ENCODE measurements around the gene MBOAT2. TPM values are rescaled to one million over a fixed set of nuclear protein-coding genes. Genes with fewer than 3 reads are reported as not detected.

The MBOAT2 gene
- total and polyA plus RNA-seq, 2 of the 13 experiments (the other 11 are each of a cell fraction or from before 2014, with no cell fraction given) = 0.11 to 0.36 TPM

DNA sequence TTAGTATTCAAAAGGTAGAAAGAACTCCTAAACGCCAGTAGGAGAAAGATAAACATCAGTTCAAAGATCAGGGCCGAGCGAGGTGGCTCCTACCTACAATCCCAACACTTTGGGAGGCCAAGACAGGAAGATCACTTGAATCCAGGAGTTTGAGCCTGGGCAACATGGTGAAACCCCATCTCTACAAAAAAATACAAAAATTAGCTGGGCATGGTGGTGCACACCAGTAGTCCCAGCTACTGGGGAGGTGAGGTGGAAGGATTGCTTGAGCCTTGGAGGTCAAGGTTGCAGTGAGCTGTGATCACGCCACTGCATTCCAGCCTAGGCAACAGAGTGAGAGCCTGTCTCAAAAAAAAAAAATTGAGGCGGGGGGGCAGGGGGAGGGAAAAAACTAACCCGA is 40.6 kb downstream of the MBOAT2 start (continued):
- TF ChIP-seq, protein P1, sequence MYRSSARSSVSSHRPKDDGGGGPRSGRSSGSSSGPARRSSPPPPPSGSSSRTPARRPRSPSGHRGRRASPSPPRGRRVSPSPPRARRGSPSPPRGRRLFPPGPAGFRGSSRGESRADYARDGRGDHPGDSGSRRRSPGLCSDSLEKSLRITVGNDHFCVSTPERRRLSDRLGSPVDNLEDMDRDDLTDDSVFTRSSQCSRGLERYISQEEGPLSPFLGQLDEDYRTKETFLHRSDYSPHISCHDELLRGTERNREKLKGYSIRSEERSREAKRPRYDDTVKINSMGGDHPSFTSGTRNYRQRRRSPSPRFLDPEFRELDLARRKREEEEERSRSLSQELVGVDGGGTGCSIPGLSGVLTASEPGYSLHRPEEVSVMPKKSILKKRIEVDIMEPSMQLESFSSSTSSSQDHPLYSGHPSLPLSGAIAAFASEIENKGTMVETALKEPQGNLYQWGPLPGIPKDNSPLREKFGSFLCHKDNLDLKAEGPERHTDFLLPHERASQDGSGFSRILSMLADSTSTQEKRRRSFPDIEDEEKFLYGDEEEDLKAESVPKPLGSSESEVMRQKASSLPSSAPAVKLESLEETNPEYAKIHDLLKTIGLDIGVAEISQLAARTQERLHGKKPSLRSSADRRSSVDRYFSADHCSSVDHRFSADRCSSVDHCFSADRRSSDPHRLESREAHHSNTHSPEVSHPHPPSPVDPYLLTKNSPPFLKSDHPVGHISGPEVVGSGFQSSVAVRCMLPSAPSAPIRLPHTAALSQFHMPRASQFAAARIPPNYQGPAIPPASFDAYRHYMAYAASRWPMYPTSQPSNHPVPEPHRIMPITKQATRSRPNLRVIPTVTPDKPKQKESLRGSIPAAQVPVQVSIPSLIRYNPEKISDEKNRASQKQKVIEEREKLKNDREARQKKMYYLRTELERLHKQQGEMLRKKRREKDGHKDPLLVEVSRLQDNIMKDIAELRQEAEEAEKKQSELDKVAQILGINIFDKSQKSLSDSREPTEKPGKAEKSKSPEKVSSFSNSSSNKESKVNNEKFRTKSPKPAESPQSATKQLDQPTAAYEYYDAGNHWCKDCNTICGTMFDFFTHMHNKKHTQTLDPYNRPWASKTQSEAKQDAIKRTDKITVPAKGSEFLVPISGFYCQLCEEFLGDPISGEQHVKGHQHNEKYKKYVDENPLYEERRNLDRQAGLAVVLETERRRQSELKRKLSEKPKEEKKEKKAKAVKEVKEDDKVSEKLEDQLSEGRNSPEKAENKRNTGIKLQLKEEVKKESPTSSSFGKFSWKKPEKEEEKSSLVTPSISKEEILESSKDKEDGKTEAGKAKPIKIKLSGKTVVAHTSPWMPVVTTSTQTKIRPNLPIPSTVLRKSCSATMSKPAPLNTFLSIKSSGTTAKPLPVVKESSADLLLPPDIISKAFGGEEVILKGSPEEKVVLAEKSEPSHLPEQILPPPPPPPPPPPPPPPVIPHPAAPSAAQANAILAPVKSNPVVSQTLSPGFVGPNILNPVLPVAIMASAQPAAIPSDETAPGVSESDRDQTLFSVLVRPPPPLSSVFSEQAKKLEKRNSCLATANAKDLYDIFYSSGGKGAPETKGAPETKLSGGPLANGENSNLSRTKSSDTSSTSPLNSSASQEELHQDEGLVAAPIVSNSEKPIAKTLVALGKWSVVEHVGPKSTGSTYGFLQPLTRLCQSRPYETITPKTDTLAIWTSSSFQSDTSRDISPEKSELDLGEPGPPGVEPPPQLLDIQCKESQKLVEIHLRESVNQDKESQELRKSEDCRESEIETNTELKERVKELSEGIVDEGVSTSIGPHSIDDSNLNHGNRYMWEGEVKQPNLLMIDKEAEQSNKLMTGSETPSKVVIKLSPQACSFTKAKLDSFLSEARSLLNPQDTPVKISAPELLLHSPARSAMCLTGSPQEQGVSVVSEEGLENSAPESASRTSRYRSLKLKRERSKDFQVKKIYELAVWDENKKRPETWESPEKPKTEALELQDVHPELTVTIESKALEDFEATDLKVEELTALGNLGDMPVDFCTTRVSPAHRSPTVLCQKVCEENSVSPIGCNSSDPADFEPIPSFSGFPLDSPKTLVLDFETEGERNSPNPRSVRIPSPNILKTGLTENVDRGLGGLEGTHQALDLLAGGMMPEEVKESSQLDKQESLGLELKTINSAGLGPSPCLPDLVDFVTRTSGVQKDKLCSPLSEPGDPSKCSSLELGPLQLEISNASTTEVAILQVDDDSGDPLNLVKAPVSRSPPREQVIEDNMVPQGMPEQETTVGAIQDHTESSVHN (CRISPR knock-in tag; IDR thresholded peaks at IDR 0.05) = no peak
- TF ChIP-seq REXO4 (CRISPR knock-in tag; IDR thresholded peaks at IDR 0.05; ENCODE audit: borderline replicate concordance) (no peak), ZNF282 (IDR thresholded peaks at IDR 0.05; ENCODE audit: partially characterized antibody) (no peak), SMC3 (IDR thresholded peaks at IDR 0.05; ENCODE audit: low read length) (no peak), ZFP37 (CRISPR knock-in tag; IDR thresholded peaks at IDR 0.05; ENCODE audit: borderline replicate concordance) (no peak), ZNF329 (CRISPR knock-in tag; IDR thresholded peaks at IDR 0.05; ENCODE audit: low read depth) (no peak), MIXL1 (CRISPR knock-in tag; IDR thresholded peaks at IDR 0.05) (no peak), ZNF234 (CRISPR knock-in tag; conservative IDR thresholded peaks at IDR 0.05) (no peak), ZNF326 (CRISPR knock-in tag; IDR thresholded peaks at IDR 0.05; ENCODE audit: borderline replicate concordance) (no peak), RFXAP (CRISPR knock-in tag; IDR thresholded peaks at IDR 0.05; ENCODE audit: borderline replicate concordance) (no peak), NR2F6 (IDR thresholded peaks at IDR 0.05) (peak; percentile 52), NR2F6 (CRISPR knock-in tag; IDR thresholded peaks at IDR 0.05) (no peak; the same call in 1 of the 2 replicates), ZNF598 (CRISPR knock-in tag; IDR thresholded peaks at IDR 0.05; ENCODE audit: borderline replicate concordance) (no peak), ZNF446 (CRISPR knock-in tag; IDR thresholded peaks at IDR 0.05) (no peak), NCOA1 (CRISPR knock-in tag; IDR thresholded peaks at IDR 0.05) (no peak)
- TF ChIP-seq, protein P2, sequence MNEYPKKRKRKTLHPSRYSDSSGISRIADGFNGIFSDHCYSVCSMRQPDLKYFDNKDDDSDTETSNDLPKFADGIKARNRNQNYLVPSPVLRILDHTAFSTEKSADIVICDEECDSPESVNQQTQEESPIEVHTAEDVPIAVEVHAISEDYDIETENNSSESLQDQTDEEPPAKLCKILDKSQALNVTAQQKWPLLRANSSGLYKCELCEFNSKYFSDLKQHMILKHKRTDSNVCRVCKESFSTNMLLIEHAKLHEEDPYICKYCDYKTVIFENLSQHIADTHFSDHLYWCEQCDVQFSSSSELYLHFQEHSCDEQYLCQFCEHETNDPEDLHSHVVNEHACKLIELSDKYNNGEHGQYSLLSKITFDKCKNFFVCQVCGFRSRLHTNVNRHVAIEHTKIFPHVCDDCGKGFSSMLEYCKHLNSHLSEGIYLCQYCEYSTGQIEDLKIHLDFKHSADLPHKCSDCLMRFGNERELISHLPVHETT (CRISPR knock-in tag; conservative IDR thresholded peaks at IDR 0.05) = no peak
- TF ChIP-seq, protein P3, sequence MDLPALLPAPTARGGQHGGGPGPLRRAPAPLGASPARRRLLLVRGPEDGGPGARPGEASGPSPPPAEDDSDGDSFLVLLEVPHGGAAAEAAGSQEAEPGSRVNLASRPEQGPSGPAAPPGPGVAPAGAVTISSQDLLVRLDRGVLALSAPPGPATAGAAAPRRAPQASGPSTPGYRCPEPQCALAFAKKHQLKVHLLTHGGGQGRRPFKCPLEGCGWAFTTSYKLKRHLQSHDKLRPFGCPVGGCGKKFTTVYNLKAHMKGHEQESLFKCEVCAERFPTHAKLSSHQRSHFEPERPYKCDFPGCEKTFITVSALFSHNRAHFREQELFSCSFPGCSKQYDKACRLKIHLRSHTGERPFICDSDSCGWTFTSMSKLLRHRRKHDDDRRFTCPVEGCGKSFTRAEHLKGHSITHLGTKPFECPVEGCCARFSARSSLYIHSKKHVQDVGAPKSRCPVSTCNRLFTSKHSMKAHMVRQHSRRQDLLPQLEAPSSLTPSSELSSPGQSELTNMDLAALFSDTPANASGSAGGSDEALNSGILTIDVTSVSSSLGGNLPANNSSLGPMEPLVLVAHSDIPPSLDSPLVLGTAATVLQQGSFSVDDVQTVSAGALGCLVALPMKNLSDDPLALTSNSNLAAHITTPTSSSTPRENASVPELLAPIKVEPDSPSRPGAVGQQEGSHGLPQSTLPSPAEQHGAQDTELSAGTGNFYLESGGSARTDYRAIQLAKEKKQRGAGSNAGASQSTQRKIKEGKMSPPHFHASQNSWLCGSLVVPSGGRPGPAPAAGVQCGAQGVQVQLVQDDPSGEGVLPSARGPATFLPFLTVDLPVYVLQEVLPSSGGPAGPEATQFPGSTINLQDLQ (CRISPR knock-in tag; IDR thresholded peaks at IDR 0.05) = no peak
- TF ChIP-seq, protein P4, sequence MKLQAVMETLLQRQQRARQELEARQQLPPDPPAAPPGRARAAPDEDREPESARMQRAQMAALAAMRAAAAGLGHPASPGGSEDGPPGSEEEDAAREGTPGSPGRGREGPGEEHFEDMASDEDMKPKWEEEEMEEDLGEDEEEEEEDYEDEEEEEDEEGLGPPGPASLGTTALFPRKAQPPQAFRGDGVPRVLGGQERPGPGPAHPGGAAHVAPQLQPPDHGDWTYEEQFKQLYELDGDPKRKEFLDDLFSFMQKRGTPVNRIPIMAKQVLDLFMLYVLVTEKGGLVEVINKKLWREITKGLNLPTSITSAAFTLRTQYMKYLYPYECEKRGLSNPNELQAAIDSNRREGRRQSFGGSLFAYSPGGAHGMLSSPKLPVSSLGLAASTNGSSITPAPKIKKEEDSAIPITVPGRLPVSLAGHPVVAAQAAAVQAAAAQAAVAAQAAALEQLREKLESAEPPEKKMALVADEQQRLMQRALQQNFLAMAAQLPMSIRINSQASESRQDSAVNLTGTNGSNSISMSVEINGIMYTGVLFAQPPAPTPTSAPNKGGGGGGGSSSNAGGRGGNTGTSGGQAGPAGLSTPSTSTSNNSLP (IDR thresholded peaks at IDR 0.05; ENCODE audit: low read depth, low read length) = no peak

All from HepG2 (cell line).